DMS53 (cell line): ENCODE data around the gene HEATR5B.
"Not testable (repeated sequence)": the region's sequence is repeated elsewhere in the genome, so short reads cannot be mapped to it uniquely, and the experiment has no call there.

Experiments used
- DNase-seq: peaks from one replicate; lab custom pipeline; 2025; lab: John Stamatoyannopoulos, UW

Gene HEATR5B

GRCh38 chr2:37061776-37062175 lies 22.4 kb downstream of the HEATR5B start:
- DNase-seq: no peak

GRCh38 chr2:37061013-37061711 lies 23.0 kb downstream of the HEATR5B start:
- no peak for DNase-seq

- no peak for DNase-seq
Measured at GRCh38 chr2:37060446-37060845, 23.7 kb downstream of the HEATR5B start.

- no peak for DNase-seq
Measured at GRCh38 chr2:37059841-37060240, 24.3 kb downstream of the HEATR5B start.

GRCh38 chr2:37052600-37053332 lies 31.4 kb downstream of the HEATR5B start:
- no peak for DNase-seq

GRCh38 chr2:37039580-37039979 lies 44.6 kb downstream of the HEATR5B start:
- no peak for DNase-seq

- DNase-seq: no peak
Measured at GRCh38 chr2:37037771-37038170, 46.4 kb downstream of the HEATR5B start.

GRCh38 chr2:37029758-37030157 lies 54.4 kb downstream of the HEATR5B start:
- DNase-seq: no peak

GRCh38 chr2:37026050-37026449 lies 58.1 kb downstream of the HEATR5B start:
- DNase-seq: peak; percentile 46

GRCh38 chr2:37020887-37021796 lies 63.0 kb downstream of the HEATR5B start:
- DNase-seq: no peak

- DNase-seq: no peak
Measured at GRCh38 chr2:37020212-37020886, 63.8 kb downstream of the HEATR5B start.

GRCh38 chr2:37013315-37013641 lies 70.9 kb downstream of the HEATR5B start:
- no peak for DNase-seq

- no peak for DNase-seq
Measured at GRCh38 chr2:37011130-37011529, 73.0 kb downstream of the HEATR5B start.

GRCh38 chr2:37005118-37005868 lies 78.9 kb downstream of the HEATR5B start:
- DNase-seq: peak; percentile 65

GRCh38 chr2:37000988-37001556 lies 83.1 kb downstream of the HEATR5B start:
- DNase-seq: no peak

- DNase-seq: no peak
Measured at GRCh38 chr2:37000318-37000717, 83.9 kb downstream of the HEATR5B start.

GRCh38 chr2:36999416-36999815 lies 84.8 kb downstream of the HEATR5B start:
- DNase-seq: not testable (repeated sequence)

GRCh38 chr2:36993841-36994620 lies 90.1 kb downstream of the HEATR5B start:
- no peak for DNase-seq

GRCh38 chr2:36988008-36988407 lies 96.2 kb downstream of the HEATR5B start:
- peak; percentile 40 for DNase-seq

- DNase-seq: no peak
Measured at GRCh38 chr2:36982467-36982866, 101.7 kb downstream of the HEATR5B start.
